Measurements from ENCODE around the gene ELMOD1.

ELMOD1 gene

DNA sequence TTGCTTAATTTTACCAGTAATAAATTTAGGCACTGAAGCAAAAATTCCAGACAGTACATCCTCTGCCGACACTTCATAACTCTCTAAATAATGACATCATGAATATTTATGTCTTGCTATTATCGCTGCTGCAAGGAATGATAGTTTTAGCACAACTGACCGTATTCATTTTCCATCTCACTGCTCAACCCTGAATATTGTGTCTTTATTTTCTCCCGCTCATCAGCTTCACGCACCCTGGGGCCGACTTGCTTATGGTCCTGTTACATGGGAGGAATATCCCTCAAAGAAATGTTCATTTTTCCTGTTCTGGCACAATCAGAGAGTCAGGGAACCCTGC lies 87.7 kb downstream of the ELMOD1 start:
- Histone ChIP-seq H3K36me3 (ENCODE audit: low read length) (no peaks in the 10 kb centered on the region), H3K9me3 (ENCODE audit: insufficient read depth, low read length) (no peaks in the 10 kb centered on the region), H4K20me1 (ENCODE audit: low read depth, low read length) (no peaks in the 10 kb centered on the region), H3K27ac (ENCODE audit: low read depth, low read length) (no peak overlapping the region), H3K4me3 (ENCODE audit: insufficient read depth, low read length, poor library complexity, severe bottlenecking) (no peak overlapping the region), H3K4me2 (ENCODE audit: low read depth, low read length, poor library complexity, severe bottlenecking) (no peak overlapping the region), H3F3A (ENCODE audit: insufficient read depth) (no peaks in the 10 kb centered on the region), H2AFZ (ENCODE audit: low read depth, low read length, severe bottlenecking) (no peak overlapping the region), H3K9ac (ENCODE audit: low read length) (no peak overlapping the region), H3K9me2 (replicated peaks; ENCODE audit: insufficient read depth, low read length) (no peaks in the 10 kb centered on the region), H3K27me3 (ENCODE audit: low read length) (no peaks in the 10 kb centered on the region), H3K79me2 (ENCODE audit: insufficient read depth, low read length) (no peaks in the 10 kb centered on the region)
- TF ChIP-seq, protein P1, sequence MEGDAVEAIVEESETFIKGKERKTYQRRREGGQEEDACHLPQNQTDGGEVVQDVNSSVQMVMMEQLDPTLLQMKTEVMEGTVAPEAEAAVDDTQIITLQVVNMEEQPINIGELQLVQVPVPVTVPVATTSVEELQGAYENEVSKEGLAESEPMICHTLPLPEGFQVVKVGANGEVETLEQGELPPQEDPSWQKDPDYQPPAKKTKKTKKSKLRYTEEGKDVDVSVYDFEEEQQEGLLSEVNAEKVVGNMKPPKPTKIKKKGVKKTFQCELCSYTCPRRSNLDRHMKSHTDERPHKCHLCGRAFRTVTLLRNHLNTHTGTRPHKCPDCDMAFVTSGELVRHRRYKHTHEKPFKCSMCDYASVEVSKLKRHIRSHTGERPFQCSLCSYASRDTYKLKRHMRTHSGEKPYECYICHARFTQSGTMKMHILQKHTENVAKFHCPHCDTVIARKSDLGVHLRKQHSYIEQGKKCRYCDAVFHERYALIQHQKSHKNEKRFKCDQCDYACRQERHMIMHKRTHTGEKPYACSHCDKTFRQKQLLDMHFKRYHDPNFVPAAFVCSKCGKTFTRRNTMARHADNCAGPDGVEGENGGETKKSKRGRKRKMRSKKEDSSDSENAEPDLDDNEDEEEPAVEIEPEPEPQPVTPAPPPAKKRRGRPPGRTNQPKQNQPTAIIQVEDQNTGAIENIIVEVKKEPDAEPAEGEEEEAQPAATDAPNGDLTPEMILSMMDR (IDR thresholded peaks at IDR 0.05; ENCODE audit: insufficient read depth, low read length, poor library complexity, severe bottlenecking): no peak
- no peak for TF ChIP-seq EZH2phosphoT487 (conservative IDR thresholded peaks at IDR 0.05; ENCODE audit: low read length)

DNA sequence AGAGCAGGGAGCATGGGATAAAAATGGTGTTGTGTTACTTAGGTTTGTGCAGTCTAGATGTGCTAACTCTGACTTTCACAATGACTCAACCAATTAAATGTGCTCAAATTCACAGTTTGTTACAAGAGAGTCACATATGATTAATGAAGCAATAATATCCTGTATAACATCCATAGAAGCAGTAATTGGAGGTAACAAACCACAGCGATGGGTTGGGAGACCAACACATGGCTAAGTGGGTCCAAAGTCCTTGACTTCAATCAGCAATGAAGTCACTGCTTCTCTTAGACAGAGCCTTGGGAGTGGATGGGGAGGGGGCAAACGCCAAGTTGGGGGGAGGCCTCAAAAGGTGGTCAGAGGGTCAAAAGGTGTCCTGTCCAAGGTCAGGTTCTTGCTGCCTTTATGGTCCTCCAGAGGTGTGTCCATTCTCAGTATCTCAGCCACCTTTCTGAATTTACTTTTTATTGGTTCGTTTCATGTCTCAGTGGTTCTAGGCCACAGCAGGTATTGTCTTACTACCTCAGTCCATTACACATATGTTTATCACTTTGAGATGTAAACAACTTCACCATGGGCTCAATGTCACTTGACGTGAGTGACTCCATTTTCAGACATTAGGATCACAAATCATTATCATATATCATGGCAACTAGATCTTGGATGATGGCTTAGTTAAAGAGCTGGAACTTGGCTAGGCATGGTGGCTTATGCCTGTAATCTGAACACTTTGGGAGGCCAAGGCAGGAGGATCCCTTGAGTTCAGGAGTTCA lies 88.5 kb downstream of the ELMOD1 start:
- H3K9me2 ChIP-seq (replicated peaks; ENCODE audit: insufficient read depth, low read length): no peaks in the 10 kb centered on the region
- H3K79me2 ChIP-seq (ENCODE audit: insufficient read depth, low read length): no peaks in the 10 kb centered on the region
- H3K9ac ChIP-seq (ENCODE audit: low read length): no peak overlapping the region
- TF ChIP-seq, protein P1 (IDR thresholded peaks at IDR 0.05; ENCODE audit: insufficient read depth, low read length, poor library complexity, severe bottlenecking): no peak
- TF ChIP-seq EZH2phosphoT487 (conservative IDR thresholded peaks at IDR 0.05; ENCODE audit: low read length): no peak
- H4K20me1 ChIP-seq (ENCODE audit: low read depth, low read length): no peaks in the 10 kb centered on the region
- no peaks in the 10 kb centered on the region for H3F3A ChIP-seq (ENCODE audit: insufficient read depth)
- H3K4me3 ChIP-seq (ENCODE audit: insufficient read depth, low read length, poor library complexity, severe bottlenecking): no peak overlapping the region
- H3K27ac ChIP-seq (ENCODE audit: low read depth, low read length): no peak overlapping the region
- no peak overlapping the region for H3K4me2 ChIP-seq (ENCODE audit: low read depth, low read length, poor library complexity, severe bottlenecking)
- no peak overlapping the region for H2AFZ ChIP-seq (ENCODE audit: low read depth, low read length, severe bottlenecking)
- H3K9me3 ChIP-seq (ENCODE audit: insufficient read depth, low read length): no peaks in the 10 kb centered on the region
- H3K36me3 ChIP-seq (ENCODE audit: low read length): no peaks in the 10 kb centered on the region
- no peaks in the 10 kb centered on the region for H3K27me3 ChIP-seq (ENCODE audit: low read length)

DNA sequence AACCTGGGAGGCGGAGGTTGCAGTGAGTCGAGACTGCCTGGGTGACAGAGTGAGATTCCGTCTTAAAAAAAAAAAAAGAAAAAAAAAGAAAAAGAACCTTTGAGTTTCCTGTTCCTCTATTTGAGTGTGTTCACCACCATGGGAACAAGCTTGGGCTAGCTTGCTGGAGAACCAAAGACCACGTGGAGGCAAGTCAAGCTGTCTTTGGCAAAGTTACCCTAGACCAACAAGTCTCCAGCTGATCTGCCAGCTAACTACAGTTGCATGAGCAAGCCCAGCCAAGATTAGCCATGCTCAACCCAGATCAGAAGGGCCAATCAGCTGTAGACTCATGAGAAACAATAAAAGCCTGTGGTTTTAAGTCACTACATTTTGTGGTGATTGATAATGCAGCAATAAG lies 91.2 kb downstream of the ELMOD1 start:
- no peak overlapping the region for H3K9ac ChIP-seq (ENCODE audit: low read length)
- TF ChIP-seq EZH2phosphoT487 (conservative IDR thresholded peaks at IDR 0.05; ENCODE audit: low read length): no peak
- TF ChIP-seq, protein P1 (IDR thresholded peaks at IDR 0.05; ENCODE audit: insufficient read depth, low read length, poor library complexity, severe bottlenecking): no peak
- H3K9me3 ChIP-seq (ENCODE audit: insufficient read depth, low read length): no peaks in the 10 kb centered on the region
- H3K27me3 ChIP-seq (ENCODE audit: low read length): no peaks in the 10 kb centered on the region
- H3K27ac ChIP-seq (ENCODE audit: low read depth, low read length): no peak overlapping the region
- no peaks in the 10 kb centered on the region for H3K9me2 ChIP-seq (replicated peaks; ENCODE audit: insufficient read depth, low read length)
- H3F3A ChIP-seq (ENCODE audit: insufficient read depth): no peaks in the 10 kb centered on the region
- no peak overlapping the region for H2AFZ ChIP-seq (ENCODE audit: low read depth, low read length, severe bottlenecking)
- no peaks in the 10 kb centered on the region for H3K79me2 ChIP-seq (ENCODE audit: insufficient read depth, low read length)
- H3K4me3 ChIP-seq (ENCODE audit: insufficient read depth, low read length, poor library complexity, severe bottlenecking): no peak overlapping the region
- H4K20me1 ChIP-seq (ENCODE audit: low read depth, low read length): no peaks in the 10 kb centered on the region
- H3K4me2 ChIP-seq (ENCODE audit: low read depth, low read length, poor library complexity, severe bottlenecking): no peak overlapping the region
- H3K36me3 ChIP-seq (ENCODE audit: low read length): no peaks in the 10 kb centered on the region

Data from SU-DHL-6 (cell line).